Measurements from ENCODE around the gene CEP112. TPM values are rescaled to one million over a fixed set of nuclear protein-coding genes. Genes with fewer than 3 reads are reported as not detected.

The CEP112 gene
- polyA plus RNA-seq, 1 donor (not counting 4 experiments of a cell fraction or from before 2014, with no cell fraction given): 2.6 TPM

- H3K27ac ChIP-seq (ENCODE audit: control insufficient read depth, insufficient read depth, low read length): no peak overlapping the region
- H3K4me3 ChIP-seq (ENCODE audit: control insufficient read depth in 2 of 3, extremely low read depth in 1 of 3, insufficient read depth in 2 of 3, low read depth in 1 of 3, low read length in 3 of 3): no peak overlapping the region
- H3K4me2 ChIP-seq (ENCODE audit: control insufficient read depth, extremely low read depth, insufficient read depth, low read depth, low read length): no peak overlapping the region
- dilution Hi-C loops (cut with MboI; ENCODE audit: extremely low pct_ligation_motif_present, low sequenced_read_pairs): no loop called here
- DNase-seq (ENCODE audit: low read depth, low spot score): no peak
- H3K27me3 ChIP-seq (ENCODE audit: control insufficient read depth, extremely low read depth, insufficient read depth, low read length): no peaks in the 10 kb centered on the region
- no peaks in the 10 kb centered on the region for H3K79me2 ChIP-seq (ENCODE audit: control insufficient read depth, insufficient read depth, low read length)
- FAIRE-seq: no peak
- H3K9me3 ChIP-seq (ENCODE audit: control insufficient read depth, low read depth, low read length): no peaks in the 10 kb centered on the region
- no peak overlapping the region for H3K9ac ChIP-seq (ENCODE audit: control insufficient read depth, extremely low read depth, insufficient read depth, low read length)
- H3K4me1 ChIP-seq (ENCODE audit: control insufficient read depth, extremely low read depth, insufficient read depth, low read length): no peaks in the 10 kb centered on the region
- TF ChIP-seq EZH2 (IDR thresholded peaks at IDR 0.05; ENCODE audit: low read length): no peak
- TF ChIP-seq CTCF (optimal IDR thresholded peaks at IDR 0.05 in 1 of 3, IDR thresholded peaks at IDR 0.05 in 1 of 3, conservative IDR thresholded peaks at IDR 0.05 in 1 of 3; ENCODE audit: extremely low read depth in 1 of 3, insufficient read depth in 2 of 3, low read length in 3 of 3): no peak
- H2AFZ ChIP-seq (ENCODE audit: control insufficient read depth, low read length): no peak overlapping the region
- no peaks in the 10 kb centered on the region for H3K36me3 ChIP-seq (ENCODE audit: control insufficient read depth in 2 of 2, extremely low read depth in 1 of 2, insufficient read depth in 2 of 2, low read length in 2 of 2)
- H4K20me1 ChIP-seq (ENCODE audit: control insufficient read depth, extremely low read depth, insufficient read depth, low read length): no peaks in the 10 kb centered on the region
- no peaks in the 10 kb centered on the region for H3K9me1 ChIP-seq (ENCODE audit: control insufficient read depth, extremely low read depth, insufficient read depth, low read length)
These were observed 461.2 kb downstream of the CEP112 start for GRCh38 chr17:65730711-65731169.

GRCh38 chr17:65729207-65729606 lies 462.7 kb downstream of the CEP112 start:
- no peak for TF ChIP-seq CTCF (optimal IDR thresholded peaks at IDR 0.05 in 1 of 3, IDR thresholded peaks at IDR 0.05 in 1 of 3, conservative IDR thresholded peaks at IDR 0.05 in 1 of 3; ENCODE audit: extremely low read depth in 1 of 3, insufficient read depth in 2 of 3, low read length in 3 of 3)
- no peak for TF ChIP-seq EZH2 (IDR thresholded peaks at IDR 0.05; ENCODE audit: low read length)
- Histone ChIP-seq H4K20me1 (ENCODE audit: control insufficient read depth, extremely low read depth, insufficient read depth, low read length) (no peaks in the 10 kb centered on the region), H3K4me1 (ENCODE audit: control insufficient read depth, extremely low read depth, insufficient read depth, low read length) (no peaks in the 10 kb centered on the region), H3K4me3 (ENCODE audit: control insufficient read depth in 2 of 3, extremely low read depth in 1 of 3, insufficient read depth in 2 of 3, low read depth in 1 of 3, low read length in 3 of 3) (no peak overlapping the region), H3K27me3 (ENCODE audit: control insufficient read depth, extremely low read depth, insufficient read depth, low read length) (no peaks in the 10 kb centered on the region), H3K4me2 (ENCODE audit: control insufficient read depth, extremely low read depth, insufficient read depth, low read depth, low read length) (no peak overlapping the region), H3K9me1 (ENCODE audit: control insufficient read depth, extremely low read depth, insufficient read depth, low read length) (no peaks in the 10 kb centered on the region), H3K9me3 (ENCODE audit: control insufficient read depth, low read depth, low read length) (no peaks in the 10 kb centered on the region), H2AFZ (ENCODE audit: control insufficient read depth, low read length) (no peak overlapping the region), H3K79me2 (ENCODE audit: control insufficient read depth, insufficient read depth, low read length) (no peaks in the 10 kb centered on the region), H3K27ac (ENCODE audit: control insufficient read depth, insufficient read depth, low read length) (no peak overlapping the region), H3K36me3 (ENCODE audit: control insufficient read depth in 2 of 2, extremely low read depth in 1 of 2, insufficient read depth in 2 of 2, low read length in 2 of 2) (no peaks in the 10 kb centered on the region), H3K9ac (ENCODE audit: control insufficient read depth, extremely low read depth, insufficient read depth, low read length) (no peak overlapping the region)
- dilution Hi-C loops (cut with MboI; ENCODE audit: extremely low pct_ligation_motif_present, low sequenced_read_pairs): no loop called here
- FAIRE-seq (no peak), DNase-seq (ENCODE audit: low read depth, low spot score) (no peak)

Data from keratinocyte (primary cell).